ENCODE data around the gene RHOH. TPM values are rescaled to one million over a fixed set of nuclear protein-coding genes. Genes with fewer than 3 reads are reported as not detected.
"Not testable (repeated sequence)": the region's sequence is repeated elsewhere in the genome, so short reads cannot be mapped to it uniquely, and the experiment has no call there.

RHOH gene
- polyA plus RNA-seq, 1 experiment, result not detected

GRCh38 chr4:40281913-40282312 is 85.1 kb downstream of the RHOH start:
- Histone ChIP-seq H3K27ac (ENCODE audit: low read depth, low read length) (no peak overlapping the region), H3K4me3 (ENCODE audit: low read depth, low read length) (no peak overlapping the region), H3K27me3 (ENCODE audit: control insufficient read depth, insufficient read depth, low read length) (peaks cover 20% of the 10 kb centered on the region), H3K9me3 (ENCODE audit: control insufficient read depth, insufficient read depth, low read length) (no peaks in the 10 kb centered on the region)
- ChIA-PET POLR2A (no interaction called here), CTCF (no interaction called here)
- no peak for TF ChIP-seq CTCF (IDR thresholded peaks at IDR 0.05; ENCODE audit: low read depth, low read length)
- no peak for DNase-seq (ENCODE audit: low read depth, low spot score)

GRCh38 chr4:40282857-40283256 is 86.0 kb downstream of the RHOH start:
- CTCF ChIA-PET; H3K27ac ChIP-seq (ENCODE audit: low read depth, low read length); H3K9me3 ChIP-seq (ENCODE audit: control insufficient read depth, insufficient read depth, low read length); H3K4me3 ChIP-seq (ENCODE audit: low read depth, low read length); DNase-seq (ENCODE audit: low read depth, low spot score); POLR2A ChIA-PET: not testable (repeated sequence)
- peaks cover 20% of the 10 kb centered on the region for H3K27me3 ChIP-seq (ENCODE audit: control insufficient read depth, insufficient read depth, low read length)

- POLR2A ChIA-PET, result no interaction called here
Measured at GRCh38 chr4:40283413-40283812, 86.6 kb downstream of the RHOH start.

GRCh38 chr4:40283968-40284367 is 87.1 kb downstream of the RHOH start:
- CTCF ChIA-PET, result no interaction called here

More at GRCh38 chr4:40283413-40283812, 86.6 kb downstream of the RHOH start:
- Histone ChIP-seq H3K27ac (ENCODE audit: low read depth, low read length) (no peak overlapping the region), H3K4me3 (ENCODE audit: low read depth, low read length) (no peak overlapping the region), H3K9me3 (ENCODE audit: control insufficient read depth, insufficient read depth, low read length) (no peaks in the 10 kb centered on the region), H3K27me3 (ENCODE audit: control insufficient read depth, insufficient read depth, low read length) (peaks cover 20% of the 10 kb centered on the region)
- TF ChIP-seq CTCF (IDR thresholded peaks at IDR 0.05; ENCODE audit: low read depth, low read length), result no peak
- no peak for DNase-seq (ENCODE audit: low read depth, low spot score)
- CTCF ChIA-PET, result no interaction called here

DNA sequence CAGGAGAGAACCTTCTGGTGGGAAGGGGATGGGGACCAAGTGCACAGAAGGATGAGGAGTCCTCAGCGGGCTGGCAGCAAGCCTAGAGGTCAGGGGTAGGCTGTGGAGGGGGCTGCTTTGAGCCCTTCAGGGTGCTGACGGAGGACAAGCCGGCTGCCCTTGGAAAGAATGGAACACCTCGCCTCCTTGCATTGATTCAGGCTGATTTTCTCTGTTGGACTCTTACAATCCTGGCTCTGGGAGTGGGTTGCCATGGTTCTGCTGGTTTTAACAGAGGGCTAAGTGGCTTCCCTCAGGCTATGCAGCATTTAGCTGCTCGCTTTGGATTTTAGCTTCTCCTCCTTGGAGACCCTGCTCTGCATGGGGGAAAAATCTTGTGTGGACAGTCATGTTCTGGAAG is 88.9 kb downstream of the RHOH start:
- Histone ChIP-seq H3K27me3 (ENCODE audit: control insufficient read depth, insufficient read depth, low read length) (peaks cover 17% of the 10 kb centered on the region), H3K27ac (ENCODE audit: low read depth, low read length) (no peak overlapping the region), H3K4me3 (ENCODE audit: low read depth, low read length) (no peak overlapping the region), H3K9me3 (ENCODE audit: control insufficient read depth, insufficient read depth, low read length) (no peaks in the 10 kb centered on the region)
- no peak for DNase-seq (ENCODE audit: low read depth, low spot score)
- no peak for TF ChIP-seq CTCF (IDR thresholded peaks at IDR 0.05; ENCODE audit: low read depth, low read length)
- CTCF ChIA-PET, result no interaction called here
- POLR2A ChIA-PET, result interaction anchor here (0.6 kb wide), 1 partner anchor 10 kb away, joined by 4 read pairs; no protein-coding TSS in a partner anchor

More at GRCh38 chr4:40283968-40284367, 87.1 kb downstream of the RHOH start:
- POLR2A ChIA-PET, result no interaction called here
- no peak for TF ChIP-seq CTCF (IDR thresholded peaks at IDR 0.05; ENCODE audit: low read depth, low read length)
- DNase-seq (ENCODE audit: low read depth, low spot score), result no peak
- no peaks in the 10 kb centered on the region for H3K9me3 ChIP-seq (ENCODE audit: control insufficient read depth, insufficient read depth, low read length)
- H3K4me3 ChIP-seq (ENCODE audit: low read depth, low read length), result no peak overlapping the region
- peaks cover 20% of the 10 kb centered on the region for H3K27me3 ChIP-seq (ENCODE audit: control insufficient read depth, insufficient read depth, low read length)
- no peak overlapping the region for H3K27ac ChIP-seq (ENCODE audit: low read depth, low read length)

DNA sequence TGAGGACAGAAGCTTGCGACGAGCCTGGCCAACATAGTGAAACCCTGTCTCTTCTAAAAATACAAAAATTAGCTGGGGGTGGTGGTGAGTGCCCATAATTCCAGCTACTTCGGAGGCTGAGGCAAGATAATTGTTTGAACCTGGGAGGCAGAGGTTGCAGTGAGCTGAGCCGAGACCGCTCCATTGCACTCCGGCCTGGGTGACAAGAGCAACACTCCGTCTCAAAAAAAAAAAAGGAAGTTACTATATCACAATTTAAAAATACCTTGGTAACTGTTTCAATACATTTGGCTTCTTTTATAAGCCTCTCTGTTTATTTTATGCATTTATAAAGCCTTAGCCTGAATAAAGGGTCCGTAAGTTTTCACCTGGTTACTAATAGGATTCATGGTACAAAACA is 91.7 kb downstream of the RHOH start:
- POLR2A ChIA-PET, result no interaction called here
- Histone ChIP-seq H3K27me3 (ENCODE audit: control insufficient read depth, insufficient read depth, low read length) (peaks cover 13% of the 10 kb centered on the region), H3K9me3 (ENCODE audit: control insufficient read depth, insufficient read depth, low read length) (no peaks in the 10 kb centered on the region), H3K27ac (ENCODE audit: low read depth, low read length) (no peak overlapping the region), H3K4me3 (ENCODE audit: low read depth, low read length) (no peak overlapping the region)
- no peak for DNase-seq (ENCODE audit: low read depth, low spot score)
- no peak for TF ChIP-seq CTCF (IDR thresholded peaks at IDR 0.05; ENCODE audit: low read depth, low read length)
- CTCF ChIA-PET, result interaction anchor here (0.9 kb wide), 1 partner anchor 21 kb away, joined by 3 read pairs; no protein-coding TSS in a partner anchor

Data from AG04450 (cell line).